Suppressor macrophage treated with lipopolysaccharide for 1 hour (primary cell): ENCODE results near the gene SGCD.
"Not testable (repeated sequence)": the region's sequence is repeated elsewhere in the genome, so short reads cannot be mapped to it uniquely, and the experiment has no call there.

Experiments
- DNase-seq, 3 donors: peaks; one replicate each; pipeline ENCODE4 v3.0.0-alpha.2; 2020 to 2022

Gene SGCD

GRCh38 chr5:156587012-156587411, 260.0 kb downstream of the SGCD start:
- DNase-seq: no peak

- no peak for DNase-seq
Measured at GRCh38 chr5:156588306-156588705, 261.3 kb downstream of the SGCD start.

- DNase-seq: no peak
Measured at GRCh38 chr5:156589104-156589945, 262.4 kb downstream of the SGCD start.

GRCh38 chr5:156589946-156590216, 262.9 kb downstream of the SGCD start:
- no peak for DNase-seq

GRCh38 chr5:156590978-156591377, 264.0 kb downstream of the SGCD start:
- DNase-seq: no peak

GRCh38 chr5:156591631-156592030, 264.7 kb downstream of the SGCD start:
- no peak for DNase-seq

- no peak for DNase-seq
Measured at GRCh38 chr5:156593546-156593945, 266.6 kb downstream of the SGCD start.

GRCh38 chr5:156594406-156594805, 267.4 kb downstream of the SGCD start:
- DNase-seq: no peak

- DNase-seq: no peak
Measured at GRCh38 chr5:156595132-156595787, 268.3 kb downstream of the SGCD start.

GRCh38 chr5:156597276-156597675, 270.3 kb downstream of the SGCD start:
- DNase-seq: no peak

GRCh38 chr5:156598964-156599363, 272.0 kb downstream of the SGCD start:
- DNase-seq: no peak

GRCh38 chr5:156610582-156610981, 283.6 kb downstream of the SGCD start:
- DNase-seq: not testable (repeated sequence)

GRCh38 chr5:156615901-156616300, 288.9 kb downstream of the SGCD start:
- no peak for DNase-seq

GRCh38 chr5:156617426-156617825, 290.5 kb downstream of the SGCD start:
- DNase-seq: no peak

GRCh38 chr5:156618601-156619000, 291.6 kb downstream of the SGCD start:
- DNase-seq: no peak

GRCh38 chr5:156621719-156622118, 294.8 kb downstream of the SGCD start:
- no peak for DNase-seq

- no peak for DNase-seq
Measured at GRCh38 chr5:156623381-156624040, 296.5 kb downstream of the SGCD start.

- DNase-seq: no peak
Measured at GRCh38 chr5:156624686-156625085, 297.7 kb downstream of the SGCD start.

- DNase-seq: no peak
Measured at GRCh38 chr5:156628421-156628820, 301.5 kb downstream of the SGCD start.

GRCh38 chr5:156631005-156631404, 304.0 kb downstream of the SGCD start:
- DNase-seq: no peak

GRCh38 chr5:156634301-156634700, 307.3 kb downstream of the SGCD start:
- DNase-seq: no peak

GRCh38 chr5:156640691-156641241, 313.8 kb downstream of the SGCD start:
- no peak for DNase-seq

GRCh38 chr5:156641686-156642085, 314.7 kb downstream of the SGCD start:
- DNase-seq: no peak

GRCh38 chr5:156647034-156647451, 320.1 kb downstream of the SGCD start:
- DNase-seq: no peak
